ENCODE results near the gene U2AF2. TPM values are rescaled to one million over a fixed set of nuclear protein-coding genes. Genes with fewer than 3 reads are reported as not detected.
A peak's percentile ranks its signal among the peaks of the same experiment; 100 is the strongest.

Gene U2AF2
- total RNA-seq, 3 donors from 2014 or later (not counting 1 experiment from before 2014, with no cell fraction given) = 304 to 322 (median 321) TPM

DNA sequence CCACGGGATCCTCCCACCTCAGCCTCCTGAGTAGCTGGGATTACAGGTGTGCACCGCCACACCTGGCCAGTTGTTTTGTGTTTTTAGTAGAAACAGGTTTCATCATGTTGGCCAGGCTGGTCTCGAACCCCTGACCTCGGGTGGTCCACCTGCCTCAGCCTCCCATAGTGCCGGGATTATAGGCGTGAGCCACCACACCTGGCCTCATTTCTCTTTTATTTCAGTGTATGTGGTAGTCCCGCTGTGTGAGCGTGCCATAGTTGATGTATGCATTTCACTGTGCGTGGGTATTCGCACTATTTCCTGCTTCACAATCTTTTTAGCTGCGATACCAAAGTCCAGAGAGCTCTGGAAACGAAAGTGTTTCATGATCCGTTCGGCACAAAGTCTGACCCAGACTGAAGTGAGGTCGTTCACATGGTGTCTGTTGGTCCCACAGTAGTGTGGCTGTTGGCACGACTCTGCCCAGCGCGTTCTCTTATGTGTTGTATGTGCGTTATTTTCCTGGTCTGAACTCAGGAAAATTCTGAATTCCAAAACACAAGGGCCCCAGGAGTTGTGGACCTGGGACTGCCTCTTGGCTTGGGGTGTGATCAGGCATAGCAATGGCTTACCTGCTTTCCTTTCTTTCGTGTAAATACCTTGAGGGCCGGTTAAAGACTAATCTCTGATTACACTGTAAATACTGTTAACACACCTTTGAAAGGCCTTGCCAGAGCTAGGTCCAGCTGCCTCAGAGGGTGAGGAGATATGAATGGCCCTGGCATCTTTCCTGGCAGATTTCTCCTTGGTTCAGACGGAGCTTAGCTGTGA lies 28.8 kb downstream of the U2AF2 start:
- no peak for DNase-seq
- peaks cover 27% of the 10 kb centered on the region for H3K4me1 ChIP-seq (ENCODE audit: control insufficient read depth, insufficient read depth, low read length)
- no peak overlapping the region for H3K27ac Mint-ChIP-seq
- no peaks in the 10 kb centered on the region for H3K9me3 Mint-ChIP-seq
- H3K9me3 ChIP-seq (ENCODE audit: control insufficient read depth, insufficient read depth, low read length) = no peaks in the 10 kb centered on the region
- no peak overlapping the region for H3K4me3 Mint-ChIP-seq
- no peak overlapping the region for H3K4me3 ChIP-seq (ENCODE audit: low read length)
- 97% methylated on average over 22 of the region's 22 CpGs for WGBS (ENCODE audit: insufficient coverage)
- no peaks in the 10 kb centered on the region for H3K27me3 Mint-ChIP-seq (ENCODE audit: low read depth in 2 of 2)
- intact Hi-C loops (cut with micrococcal nuclease) = no loop called here
- H3K4me1 Mint-ChIP-seq = peaks cover 16 to 26% of the 10 kb centered on the region in 2 donors
- no peaks in the 10 kb centered on the region for H3K36me3 Mint-ChIP-seq
- H3K27ac ChIP-seq (ENCODE audit: low read length) = no peak overlapping the region
- H3K36me3 ChIP-seq (ENCODE audit: control insufficient read depth, insufficient read depth, low read length) = peaks cover 51% of the 10 kb centered on the region
- ATAC-seq = no peak
- H3K27me3 ChIP-seq (ENCODE audit: control insufficient read depth, insufficient read depth, low read length) = no peaks in the 10 kb centered on the region
- TF ChIP-seq, protein P1, sequence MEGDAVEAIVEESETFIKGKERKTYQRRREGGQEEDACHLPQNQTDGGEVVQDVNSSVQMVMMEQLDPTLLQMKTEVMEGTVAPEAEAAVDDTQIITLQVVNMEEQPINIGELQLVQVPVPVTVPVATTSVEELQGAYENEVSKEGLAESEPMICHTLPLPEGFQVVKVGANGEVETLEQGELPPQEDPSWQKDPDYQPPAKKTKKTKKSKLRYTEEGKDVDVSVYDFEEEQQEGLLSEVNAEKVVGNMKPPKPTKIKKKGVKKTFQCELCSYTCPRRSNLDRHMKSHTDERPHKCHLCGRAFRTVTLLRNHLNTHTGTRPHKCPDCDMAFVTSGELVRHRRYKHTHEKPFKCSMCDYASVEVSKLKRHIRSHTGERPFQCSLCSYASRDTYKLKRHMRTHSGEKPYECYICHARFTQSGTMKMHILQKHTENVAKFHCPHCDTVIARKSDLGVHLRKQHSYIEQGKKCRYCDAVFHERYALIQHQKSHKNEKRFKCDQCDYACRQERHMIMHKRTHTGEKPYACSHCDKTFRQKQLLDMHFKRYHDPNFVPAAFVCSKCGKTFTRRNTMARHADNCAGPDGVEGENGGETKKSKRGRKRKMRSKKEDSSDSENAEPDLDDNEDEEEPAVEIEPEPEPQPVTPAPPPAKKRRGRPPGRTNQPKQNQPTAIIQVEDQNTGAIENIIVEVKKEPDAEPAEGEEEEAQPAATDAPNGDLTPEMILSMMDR (IDR thresholded peaks at IDR 0.05) = no peak

DNA sequence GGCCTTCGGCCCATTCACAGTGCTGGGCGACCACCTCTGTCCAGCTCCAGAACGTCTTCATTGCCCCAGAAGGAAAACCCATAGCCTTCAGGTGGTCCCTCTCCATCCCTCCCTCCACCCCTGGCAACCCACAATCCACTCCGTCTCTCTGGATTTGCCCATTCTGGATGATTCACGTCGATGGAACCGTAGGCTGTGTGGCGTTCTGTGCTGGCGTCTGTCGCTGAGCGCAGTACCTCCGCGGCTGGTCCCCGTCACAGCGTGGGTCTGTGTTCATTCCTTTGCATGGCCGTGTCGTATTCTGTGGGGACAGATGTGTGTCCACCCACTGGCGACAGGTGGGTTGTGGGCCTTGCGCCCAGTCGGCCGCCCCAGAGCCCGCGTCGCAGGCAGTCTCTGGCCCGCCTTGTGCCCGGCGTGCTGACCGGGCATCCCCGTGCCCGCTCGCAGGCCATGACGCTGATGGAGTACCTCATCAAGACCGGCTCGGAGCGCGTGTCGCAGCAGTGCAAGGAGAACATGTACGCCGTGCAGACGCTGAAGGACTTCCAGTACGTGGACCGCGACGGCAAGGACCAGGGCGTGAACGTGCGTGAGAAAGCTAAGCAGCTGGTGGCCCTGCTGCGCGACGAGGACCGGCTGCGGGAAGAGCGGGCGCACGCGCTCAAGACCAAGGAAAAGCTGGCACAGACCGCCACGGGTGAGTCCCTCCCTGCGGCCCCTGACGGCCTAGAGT lies 30.3 kb downstream of the U2AF2 start:
- no peaks in the 10 kb centered on the region for H3K27me3 ChIP-seq (ENCODE audit: control insufficient read depth, insufficient read depth, low read length)

DNA sequence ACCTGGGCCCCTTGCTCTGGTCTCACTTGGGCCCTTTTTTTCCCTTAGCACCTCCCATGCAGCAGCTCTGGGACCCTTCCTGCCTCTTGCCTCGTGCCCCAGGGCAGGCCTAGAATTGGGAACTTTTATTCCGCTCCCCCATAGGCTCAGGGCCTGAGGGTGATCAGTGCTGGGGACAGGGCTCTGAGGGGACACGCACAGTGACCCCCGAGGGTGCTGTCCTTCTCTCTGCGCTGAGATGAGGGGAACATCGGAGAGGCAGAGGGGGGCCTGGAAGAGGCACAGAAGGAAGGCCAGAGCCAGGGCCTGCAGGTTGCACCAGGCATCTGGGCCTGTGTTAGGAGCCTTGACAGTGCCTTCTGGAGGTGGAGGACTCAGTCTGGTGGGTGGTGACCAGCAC lies 30.9 kb downstream of the U2AF2 start:
- Mint-ChIP-seq H3K9me3 (no peaks in the 10 kb centered on the region), H3K4me1 (peaks cover 5 to 17% of the 10 kb centered on the region in 2 donors), H3K27me3 (ENCODE audit: low read depth in 2 of 2) (no peaks in the 10 kb centered on the region), H3K4me3 (no peak overlapping the region), H3K27ac (peak overlapping the region in 1 of 2 donors; percentile 57), H3K36me3 (no peaks in the 10 kb centered on the region)
- Histone ChIP-seq H3K36me3 (ENCODE audit: control insufficient read depth, insufficient read depth, low read length) (peaks cover 52% of the 10 kb centered on the region), H3K4me3 (ENCODE audit: low read length) (no peak overlapping the region), H3K27me3 (ENCODE audit: control insufficient read depth, insufficient read depth, low read length) (no peaks in the 10 kb centered on the region), H3K27ac (ENCODE audit: low read length) (no peak overlapping the region), H3K4me1 (ENCODE audit: control insufficient read depth, insufficient read depth, low read length) (peaks cover 7% of the 10 kb centered on the region), H3K9me3 (ENCODE audit: control insufficient read depth, insufficient read depth, low read length) (no peaks in the 10 kb centered on the region)
- intact Hi-C loops (cut with micrococcal nuclease) = no loop called here
- TF ChIP-seq, protein P1 (IDR thresholded peaks at IDR 0.05) = no peak
- no peak for DNase-seq
- no peak for ATAC-seq
- WGBS (ENCODE audit: insufficient coverage) = 93% methylated on average over 6 of the region's 6 CpGs

More for the DNA sequence above, 30.3 kb downstream of the U2AF2 start:
- H3K9me3 ChIP-seq (ENCODE audit: control insufficient read depth, insufficient read depth, low read length) = no peaks in the 10 kb centered on the region
- TF ChIP-seq, protein P1 (IDR thresholded peaks at IDR 0.05) = no peak
- Mint-ChIP-seq H3K4me3 (no peak overlapping the region), H3K27me3 (ENCODE audit: low read depth in 2 of 2) (no peaks in the 10 kb centered on the region), H3K9me3 (no peaks in the 10 kb centered on the region), H3K4me1 (peaks cover 5 to 17% of the 10 kb centered on the region in 2 donors), H3K36me3 (no peaks in the 10 kb centered on the region), H3K27ac (no peak overlapping the region)
- H3K36me3 ChIP-seq (ENCODE audit: control insufficient read depth, insufficient read depth, low read length) = peaks cover 51% of the 10 kb centered on the region
- no peak overlapping the region for H3K27ac ChIP-seq (ENCODE audit: low read length)
- peaks cover 12% of the 10 kb centered on the region for H3K4me1 ChIP-seq (ENCODE audit: control insufficient read depth, insufficient read depth, low read length)
- intact Hi-C loops (cut with micrococcal nuclease) = no loop called here
- no peak overlapping the region for H3K4me3 ChIP-seq (ENCODE audit: low read length)
- no peak for ATAC-seq
- WGBS (ENCODE audit: insufficient coverage) = 97% methylated on average over 60 of the region's 60 CpGs
- DNase-seq = no peak

All from natural killer cell (primary cell).